ENCODE measurements around the gene CYGB.

CYGB gene

DNA sequence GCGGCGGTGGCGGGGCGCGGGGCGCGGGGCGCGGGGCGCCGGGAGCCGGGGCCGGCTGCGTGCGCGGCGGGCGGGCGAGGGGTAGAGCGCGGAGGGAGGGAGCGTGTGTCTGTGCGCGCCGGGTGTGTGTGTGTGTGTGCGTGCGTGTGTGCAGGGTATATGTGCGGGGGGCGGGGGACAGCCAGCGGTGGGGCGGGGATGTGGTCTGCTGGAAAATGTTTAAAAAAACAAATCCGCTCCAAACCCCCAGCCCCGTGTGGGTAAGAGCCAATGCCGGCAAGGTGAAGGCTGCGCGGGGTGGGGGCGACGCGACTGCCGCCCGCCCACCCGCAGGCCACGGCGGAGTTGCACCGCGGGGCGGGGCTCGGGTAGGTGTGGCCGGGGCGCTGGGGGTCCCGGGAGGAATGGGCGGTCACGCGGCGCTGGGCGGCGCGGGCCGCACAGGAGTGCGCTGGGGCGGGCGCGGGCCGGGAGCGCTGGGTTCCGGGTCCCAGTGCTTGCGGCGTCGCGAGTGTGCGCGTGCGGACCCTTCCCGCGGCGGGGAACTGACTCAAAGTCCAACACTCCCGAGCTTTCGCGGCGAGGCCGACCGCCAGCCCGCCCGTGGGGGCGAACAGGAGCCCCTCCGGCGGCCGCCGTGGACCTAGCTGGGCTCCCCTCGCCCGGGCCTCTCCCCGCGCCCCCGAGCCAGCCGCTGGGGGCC, at the start of gene CYGB:
CYGB (minus strand) TSS at position 132 of the 703 bp plus-strand sequence. CDS start 167 bp downstream, outside the sequence.
- peak within 1 kb of the TSS; percentile 42 for H3K4me3 ChIP-seq (ENCODE audit: control insufficient read depth, low read depth, low read length)
- TF ChIP-seq CTCF (conservative IDR thresholded peaks at IDR 0.05; ENCODE audit: control insufficient read depth, insufficient read depth, low read depth, low read length), result no peak
- no peak for DNase-seq (ENCODE audit: low read depth)

GRCh38 chr17:76586741-76587487, 49.4 kb upstream of the CYGB start:
- no peak for TF ChIP-seq CTCF (conservative IDR thresholded peaks at IDR 0.05; ENCODE audit: control insufficient read depth, insufficient read depth, low read depth, low read length)
- no peak overlapping the region for H3K4me3 ChIP-seq (ENCODE audit: control insufficient read depth, low read depth, low read length)

GRCh38 chr17:76585649-76586593, 48.4 kb upstream of the CYGB start, which contains the start of gene ST6GALNAC2:
Gene ST6GALNAC2 (minus strand): TSS chr17:76585860. CDS start chr17:76585808, 52 bp downstream.
- no peak for DNase-seq (ENCODE audit: low read depth)
- H3K4me3 ChIP-seq (ENCODE audit: control insufficient read depth, low read depth, low read length), result peak within 1 kb of the TSS; percentile 35
- TF ChIP-seq CTCF (conservative IDR thresholded peaks at IDR 0.05; ENCODE audit: control insufficient read depth, insufficient read depth, low read depth, low read length), result no peak

More at GRCh38 chr17:76586741-76587487, 49.4 kb upstream of the CYGB start:
- DNase-seq (ENCODE audit: low read depth), result no peak

DNA sequence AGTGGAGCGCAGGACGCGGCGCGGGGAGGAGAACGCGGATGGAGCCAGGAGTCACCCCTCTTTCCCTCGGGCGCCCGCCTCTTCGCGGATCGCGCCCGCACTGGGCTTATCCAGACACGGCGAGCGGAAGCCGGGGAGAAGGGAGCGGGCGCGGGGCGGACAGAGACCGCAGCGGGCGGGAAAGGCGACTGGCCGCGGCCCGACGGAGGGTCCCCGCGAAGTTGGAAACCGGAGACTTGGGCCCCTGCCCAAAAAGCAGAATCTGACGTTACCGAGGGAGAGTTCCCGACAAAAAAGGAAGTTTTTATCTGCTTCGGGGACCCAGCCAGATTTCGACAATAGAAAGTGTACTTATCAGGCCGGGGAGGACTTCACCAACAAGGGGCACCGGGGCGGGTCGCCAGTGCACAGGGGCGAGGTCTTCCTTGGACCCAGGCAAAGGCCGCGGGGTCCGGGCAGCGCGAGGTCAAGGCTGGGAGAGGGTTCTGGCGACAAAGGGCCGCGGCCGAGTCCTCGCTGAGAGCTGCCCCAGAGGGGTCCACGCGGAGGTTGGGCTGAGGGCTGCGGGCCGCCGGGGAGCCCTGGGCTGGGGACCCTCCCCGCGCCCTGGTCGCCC, 47.6 kb upstream of the CYGB start:
- DNase-seq (ENCODE audit: low read depth), result no peak
- peak overlapping the region; percentile 35 for H3K4me3 ChIP-seq (ENCODE audit: control insufficient read depth, low read depth, low read length)
- no peak for TF ChIP-seq CTCF (conservative IDR thresholded peaks at IDR 0.05; ENCODE audit: control insufficient read depth, insufficient read depth, low read depth, low read length)

DNA sequence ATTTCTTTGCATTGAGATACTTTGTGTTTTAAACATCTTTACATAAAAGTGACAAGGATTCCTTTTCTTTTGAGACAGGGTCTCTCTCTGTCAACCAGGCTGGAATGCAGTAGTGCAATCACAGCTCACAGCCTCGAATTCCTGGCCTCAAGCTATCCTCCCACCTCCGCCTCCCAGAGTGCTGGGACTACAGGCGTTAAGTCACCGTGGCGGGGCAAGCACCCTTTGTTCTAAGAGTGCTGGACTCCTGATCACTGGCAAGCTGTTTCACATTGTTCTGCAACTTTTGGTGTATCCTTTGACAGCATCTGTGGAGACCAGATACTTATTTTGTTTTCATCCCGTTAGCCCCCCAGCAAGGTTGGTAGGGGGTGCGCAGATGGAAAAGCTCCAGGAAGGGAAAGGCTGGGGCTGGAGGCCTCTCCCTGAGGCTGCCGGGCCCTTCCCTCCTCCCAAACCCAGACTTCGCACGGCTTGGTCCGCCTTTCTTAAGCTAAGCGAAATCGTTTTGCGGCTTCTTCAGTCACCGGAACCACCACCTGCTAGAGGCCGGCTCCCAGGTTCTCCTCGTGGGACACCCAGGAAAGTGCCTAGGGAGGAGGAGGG, 47.0 kb upstream of the CYGB start:
- no peak for DNase-seq (ENCODE audit: low read depth)
- TF ChIP-seq CTCF (conservative IDR thresholded peaks at IDR 0.05; ENCODE audit: control insufficient read depth, insufficient read depth, low read depth, low read length), result no peak
- H3K4me3 ChIP-seq (ENCODE audit: control insufficient read depth, low read depth, low read length), result peak overlapping the region; percentile 35
